Left ventricle myocardium superior (tissue), 1 donor: ENCODE measurements around the gene PKMYT1. TPM values are rescaled to one million over a fixed set of nuclear protein-coding genes. Genes with fewer than 3 reads are reported as not detected.

ENCODE experiments used
- ATAC-seq: fragments of 200-7000 bp; cut with Tn5 transposase; one replicate; pipeline ENCODE4 v1.9.1; 2020; ENCODE audit warnings: mild to moderate bottlenecking, moderate library complexity
- DNase-seq: peaks from one replicate; pipeline ENCODE4 v3.0.0-alpha.2; 2020
- intact Hi-C: fragments of 100-400 bp; cut with micrococcal nuclease; formaldehyde crosslinking; loops from one replicate; pipeline ENCODE4 v1.11.0; 2022
- long read RNA-seq: library from polyadenylated mRNA; unstranded; transcript quantifications from one replicate; pipeline ENCODE4 v2.0.0, GENCODE V29; 2021
- total RNA-seq: library from RNA; stranded (reverse); fragmentation: NEBNext Ultra II Directional; extraction: Animal tissue kit (Norgen Biotek cat#: 25700); gene quantifications from one replicate; pipeline ENCODE4 v1.2.1, GENCODE V29; 2021
- donor health status: DM: no; HTN: yes; CAD: no; lungs with severe emphysema.

Gene PKMYT1
- 0.55 TPM for total RNA-seq
- long read RNA-seq = 0 reads

GRCh38 chr16:2980227-2981176 lies at the start of gene PKMYT1:
Gene PKMYT1 (minus strand): TSS chr16:2980446. CDS start chr16:2979657, 789 bp downstream.
- DNase-seq = peak; percentile 97
- intact Hi-C loops = no loop called here
- ATAC-seq = peak; percentile 95

- intact Hi-C loops = no loop called here
- DNase-seq (no peak), ATAC-seq (no peak)
These were observed 49.4 kb upstream of the PKMYT1 start for GRCh38 chr16:3029491-3030221.

GRCh38 chr16:3028716-3029319 lies 48.6 kb upstream of the PKMYT1 start:
- intact Hi-C loops = no loop called here
- DNase-seq (no peak), ATAC-seq (no peak)

- DNase-seq = peak; percentile 92
- peak; percentile 41 for ATAC-seq
- intact Hi-C loops = no loop called here
These were observed 47.9 kb upstream of the PKMYT1 start for GRCh38 chr16:3027983-3028715.

- DNase-seq (peak; percentile 25), ATAC-seq (no peak)
- intact Hi-C loops = no loop called here
These were observed 47.2 kb upstream of the PKMYT1 start for GRCh38 chr16:3027489-3027795.

GRCh38 chr16:3026609-3027488 lies 46.6 kb upstream of the PKMYT1 start:
- intact Hi-C loops = no loop called here
- peak; percentile 13 for DNase-seq

GRCh38 chr16:3026003-3026378 lies 45.7 kb upstream of the PKMYT1 start:
- intact Hi-C loops = no loop called here
- DNase-seq (peak; percentile 20), ATAC-seq (no peak)

More at GRCh38 chr16:3026609-3027488, 46.6 kb upstream of the PKMYT1 start:
- ATAC-seq = no peak

GRCh38 chr16:3025032-3026002 lies 45.1 kb upstream of the PKMYT1 start:
- intact Hi-C loops = no loop called here
- ATAC-seq (no peak), DNase-seq (no peak)

GRCh38 chr16:3023669-3024478 lies 43.6 kb upstream of the PKMYT1 start, which contains the start of the genes HCFC1R1 and THOC6:
Gene HCFC1R1 (minus strand): TSS chr16:3023942. CDS start chr16:3023941, 1 bp downstream.
Gene THOC6 (plus strand): TSS chr16:3024035. CDS start chr16:3024327, 292 bp downstream.
- peak; percentile 99 for DNase-seq
- peak; percentile 67 for ATAC-seq
- intact Hi-C loops = no loop called here

- intact Hi-C loops = no loop called here
- peak; percentile 0 for ATAC-seq
- no peak for DNase-seq
These were observed 43.1 kb upstream of the PKMYT1 start for GRCh38 chr16:3023415-3023668.

- ATAC-seq = peak; percentile 1
- intact Hi-C loops = no loop called here
These were observed 42.6 kb upstream of the PKMYT1 start for GRCh38 chr16:3022684-3023414.

GRCh38 chr16:3022208-3022683 lies 42.0 kb upstream of the PKMYT1 start:
- DNase-seq (peak; percentile 92), ATAC-seq (peak; percentile 49)
- intact Hi-C loops = no loop called here

More at GRCh38 chr16:3022684-3023414, 42.6 kb upstream of the PKMYT1 start:
- no peak for DNase-seq

GRCh38 chr16:3021449-3022207 lies 41.4 kb upstream of the PKMYT1 start:
- DNase-seq (peak; percentile 89), ATAC-seq (peak; percentile 56)
- intact Hi-C loops = no loop called here

GRCh38 chr16:3020604-3021448 lies 40.6 kb upstream of the PKMYT1 start:
- intact Hi-C loops = no loop called here
- peak; percentile 48 for ATAC-seq
- peak; percentile 82 for DNase-seq
